A549 (cell line): ENCODE measurements around the gene LRRC51.

ENCODE experiments used
- CHD2 ChIP-seq: fragments of 150-350 bp; IDR thresholded peaks from 2 replicates; pipeline ENCODE4 v1.6.1; 2014; ENCODE audit warnings: low read length; ENCODE audit not compliant: partially characterized antibody
- CTCF ChIP-seq: fragments of >200 bp; sonication (Bioruptor Twin); formaldehyde crosslinking; IDR thresholded peaks from 3 replicates; pipeline ENCODE4 v1.5.1; 2016
- EP300 ChIP-seq, 2 experiments: fragments of >200 bp; sonication (Bioruptor Twin); formaldehyde crosslinking; IDR thresholded peaks; 2 replicates in 1 of 2; 3 replicates in 1 of 2; pipeline ENCODE4 v1.6.1; 2016 to 2017
- FOSB ChIP-seq: fragments of 250-450 bp; sonication (Bioruptor Pico); IDR thresholded peaks from 2 replicates; pipeline ENCODE4 v1.5.0; 2020; ENCODE audit warnings: mild to moderate bottlenecking, moderate library complexity
- JUN ChIP-seq, 2 experiments: fragments of >200 bp; sonication (Bioruptor Twin); formaldehyde crosslinking; IDR thresholded peaks; 2 replicates in 1 of 2; 3 replicates in 1 of 2; pipeline ENCODE4 v1.6.1; 2016 to 2017
- PBX3 ChIP-seq: IDR thresholded peaks from 2 replicates; pipeline ENCODE4 v1.6.1; 2012
- RCOR1 ChIP-seq: fragments of 150-350 bp; IDR thresholded peaks from 2 replicates; pipeline ENCODE4 v1.6.1; 2014; ENCODE audit warnings: antibody characterized with exemption, low read length, low read depth
- REST ChIP-seq: fragments of 200-600 bp; sonication (generic); IDR thresholded peaks from 2 replicates; pipeline ENCODE4 v1.6.1; 2016; ENCODE audit warnings: antibody characterized with exemption, mild to moderate bottlenecking, moderate library complexity

GRCh38 chr11:72139500-72139899, 58.9 kb downstream of the LRRC51 start:
- TF ChIP-seq CTCF (no peak), FOSB (CRISPR knock-in tag) (no peak), EP300 (IDR thresholded peaks at IDR 0.05) (no peak), CHD2 (no peak), RCOR1 (no peak), REST (no peak), JUN (IDR thresholded peaks at IDR 0.05) (no peak), PBX3 (no peak)
